ENCODE measurements around the gene GFI1B. TPM values are rescaled to one million over a fixed set of nuclear protein-coding genes. Genes with fewer than 3 reads are reported as not detected.

Gene GFI1B
- total and polyA plus RNA-seq, 2 of the 13 experiments (the other 11 are each of a cell fraction or from before 2014, with no cell fraction given): 0.15 to 0.51 TPM

DNA sequence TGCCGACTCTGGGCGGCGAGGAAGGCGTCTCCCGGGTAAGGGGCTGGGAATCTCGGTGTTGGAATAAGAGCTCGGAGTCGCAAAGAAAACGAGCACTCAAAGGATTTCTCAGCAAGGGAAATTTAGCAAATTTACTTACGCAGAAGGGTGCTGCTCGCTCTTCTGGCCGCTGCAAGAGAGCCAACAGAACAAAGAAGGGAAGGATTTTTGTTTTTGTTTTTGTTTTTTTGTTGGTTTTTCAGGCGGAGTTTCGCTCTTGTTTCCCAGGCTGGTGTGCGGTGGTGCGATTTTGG is 52.6 kb downstream of the GFI1B start (continued):
- TF ChIP-seq, protein P1, sequence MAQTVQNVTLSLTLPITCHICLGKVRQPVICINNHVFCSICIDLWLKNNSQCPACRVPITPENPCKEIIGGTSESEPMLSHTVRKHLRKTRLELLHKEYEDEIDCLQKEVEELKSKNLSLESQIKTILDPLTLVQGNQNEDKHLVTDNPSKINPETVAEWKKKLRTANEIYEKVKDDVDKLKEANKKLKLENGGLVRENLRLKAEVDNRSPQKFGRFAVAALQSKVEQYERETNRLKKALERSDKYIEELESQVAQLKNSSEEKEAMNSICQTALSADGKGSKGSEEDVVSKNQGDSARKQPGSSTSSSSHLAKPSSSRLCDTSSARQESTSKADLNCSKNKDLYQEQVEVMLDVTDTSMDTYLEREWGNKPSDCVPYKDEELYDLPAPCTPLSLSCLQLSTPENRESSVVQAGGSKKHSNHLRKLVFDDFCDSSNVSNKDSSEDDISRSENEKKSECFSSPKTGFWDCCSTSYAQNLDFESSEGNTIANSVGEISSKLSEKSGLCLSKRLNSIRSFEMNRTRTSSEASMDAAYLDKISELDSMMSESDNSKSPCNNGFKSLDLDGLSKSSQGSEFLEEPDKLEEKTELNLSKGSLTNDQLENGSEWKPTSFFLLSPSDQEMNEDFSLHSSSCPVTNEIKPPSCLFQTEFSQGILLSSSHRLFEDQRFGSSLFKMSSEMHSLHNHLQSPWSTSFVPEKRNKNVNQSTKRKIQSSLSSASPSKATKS (CRISPR knock-in tag; IDR thresholded peaks at IDR 0.05): no peak
- TF ChIP-seq RXRA (CRISPR knock-in tag; IDR thresholded peaks at IDR 0.05) (peak; percentile 3; the same call in 1 of the 2 replicates), ZNF724P (CRISPR knock-in tag; IDR thresholded peaks at IDR 0.05; ENCODE audit: borderline replicate concordance) (no peak), KDM5A (IDR thresholded peaks at IDR 0.05; ENCODE audit: borderline replicate concordance, low read length) (peak; percentile 98), FOXP1 (IDR thresholded peaks at IDR 0.05) (no peak), FOXP1 (CRISPR knock-in tag; IDR thresholded peaks at IDR 0.05) (no peak), ZNF136 (CRISPR knock-in tag; IDR thresholded peaks at IDR 0.05; ENCODE audit: low read depth) (peak; percentile 10; the same call in 1 of the 2 replicates), TBX3 (IDR thresholded peaks at IDR 0.05; ENCODE audit: borderline replicate concordance) (no peak), AKAP8 (CRISPR knock-in tag; IDR thresholded peaks at IDR 0.05) (0 out of 2 replicates have a peak, but pooled peaks have one; percentile 4), RBM22 (optimal IDR thresholded peaks at IDR 0.05; ENCODE audit: low read length) (no peak), MAZ (IDR thresholded peaks at IDR 0.05; ENCODE audit: borderline replicate concordance, low read depth, low read length) (no peak), MAZ (CRISPR knock-in tag; IDR thresholded peaks at IDR 0.05; ENCODE audit: low read depth) (peak; percentile 12; the same call in 1 of the 2 replicates)
- TF ChIP-seq, protein P2, sequence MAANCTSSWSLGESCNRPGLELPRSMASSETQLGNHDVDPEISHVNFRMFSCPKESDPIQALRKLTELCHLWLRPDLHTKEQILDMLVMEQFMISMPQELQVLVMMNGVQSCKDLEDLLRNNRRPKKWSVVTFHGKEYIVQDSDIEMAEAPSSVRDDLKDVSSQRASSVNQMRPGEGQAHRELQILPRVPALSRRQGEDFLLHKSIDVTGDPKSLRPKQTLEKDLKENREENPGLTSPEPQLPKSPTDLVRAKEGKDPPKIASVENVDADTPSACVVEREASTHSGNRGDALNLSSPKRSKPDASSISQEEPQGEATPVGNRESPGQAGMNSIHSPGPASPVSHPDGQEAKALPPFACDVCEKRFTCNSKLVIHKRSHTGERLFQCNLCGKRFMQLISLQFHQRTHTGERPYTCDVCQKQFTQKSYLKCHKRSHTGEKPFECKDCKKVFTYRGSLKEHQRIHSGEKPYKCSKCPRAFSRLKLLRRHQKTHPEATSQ (CRISPR knock-in tag; IDR thresholded peaks at IDR 0.05; ENCODE audit: borderline replicate concordance): 0 out of 2 replicates have a peak, but pooled peaks have one; percentile 82
- TF ChIP-seq, protein P3, sequence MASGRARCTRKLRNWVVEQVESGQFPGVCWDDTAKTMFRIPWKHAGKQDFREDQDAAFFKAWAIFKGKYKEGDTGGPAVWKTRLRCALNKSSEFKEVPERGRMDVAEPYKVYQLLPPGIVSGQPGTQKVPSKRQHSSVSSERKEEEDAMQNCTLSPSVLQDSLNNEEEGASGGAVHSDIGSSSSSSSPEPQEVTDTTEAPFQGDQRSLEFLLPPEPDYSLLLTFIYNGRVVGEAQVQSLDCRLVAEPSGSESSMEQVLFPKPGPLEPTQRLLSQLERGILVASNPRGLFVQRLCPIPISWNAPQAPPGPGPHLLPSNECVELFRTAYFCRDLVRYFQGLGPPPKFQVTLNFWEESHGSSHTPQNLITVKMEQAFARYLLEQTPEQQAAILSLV (CRISPR knock-in tag; IDR thresholded peaks at IDR 0.05; ENCODE audit: borderline replicate concordance): 0 out of 2 replicates have a peak, but pooled peaks have one; percentile 29

Measured in HepG2 (cell line).